OCI-LY3 (cell line): Measurements from ENCODE around the gene RUBCN.
A peak's percentile ranks its signal among the peaks of the same experiment; 100 is the strongest.
"Not testable (repeated sequence)": the region's sequence is repeated elsewhere in the genome, so short reads cannot be mapped to it uniquely, and the experiment has no call there.

Experiments
- H2AFZ ChIP-seq: fragments of 200-600, 300-600 bp; shearing (Covaris generic); 2 replicates; pipeline ENCODE4 v1.6.0; 2014; ENCODE audit warnings: antibody characterized with exemption, low read depth, low read length
- H3K27ac ChIP-seq: fragments of 200-600, 300-600 bp; sonication (generic); 2 replicates; pipeline ENCODE4 v1.5.1; 2014; ENCODE audit warnings: mild to moderate bottlenecking, low read length, moderate library complexity, mixed read lengths
- H3K27me3 ChIP-seq: fragments of 200-600, 300-600 bp; sonication (generic); 2 replicates; pipeline ENCODE4 v1.6.1; 2014; ENCODE audit warnings: low read depth, low read length, mixed read lengths
- H3K36me3 ChIP-seq: fragments of 200-600, 300-600 bp; sonication (generic); replicated peaks from 2 replicates; pipeline ENCODE3; 2014; ENCODE audit warnings: low read depth, low read length, mixed read lengths
- H3K4me1 ChIP-seq: fragments of 300-600, 200-600 bp; sonication (generic); 2 replicates; pipeline ENCODE4 v1.6.1; 2014; ENCODE audit warnings: low read length, mixed read lengths
- H3K4me2 ChIP-seq: fragments of 200-600, 300-600 bp; sonication (generic); 2 replicates; pipeline ENCODE4 v1.6.1; 2014; ENCODE audit warnings: low read length, mixed read lengths
- H3K4me3 ChIP-seq: fragments of 300-600, 200-600 bp; sonication (generic); 2 replicates; pipeline ENCODE4 v1.5.1; 2014; ENCODE audit warnings: antibody characterized with exemption, mild to moderate bottlenecking, low read length, moderate library complexity
- H3K79me2 ChIP-seq: fragments of 300-600, 200-600 bp; shearing (Covaris generic); 2 replicates; pipeline ENCODE4 v1.6.1; 2014; ENCODE audit warnings: mild to moderate bottlenecking, low read length, mixed read lengths
- H3K9ac ChIP-seq: fragments of 300-600, 200-600 bp; shearing (Covaris generic); 2 replicates; pipeline ENCODE4 v1.6.0; 2014; ENCODE audit warnings: mild to moderate bottlenecking, low read length, moderate library complexity
- H3K9me3 ChIP-seq: fragments of 200-600, 300-600 bp; shearing (Covaris generic); 2 replicates; pipeline ENCODE4 v1.6.1; 2014; ENCODE audit warnings: low read length, mixed read lengths; ENCODE audit not compliant: insufficient read depth
- H4K20me1 ChIP-seq: fragments of 200-600, 300-600 bp; sonication (generic); 2 replicates; pipeline ENCODE4 v1.6.1; 2016; ENCODE audit warnings: low read length, mixed read lengths; ENCODE audit not compliant: insufficient read depth
- CTCF ChIP-seq: fragments of 200-600, 300-600 bp; sonication (generic); IDR thresholded peaks from 2 replicates; pipeline ENCODE4 v1.5.1; 2014; ENCODE audit warnings: antibody characterized with exemption, low read length, low read depth
- EZH2phosphoT487 ChIP-seq: fragments of 200-600 bp; shearing (Covaris generic); IDR thresholded peaks from 2 replicates; pipeline ENCODE4 v1.6.1; 2018; ENCODE audit warnings: antibody characterized with exemption, mixed run types, low read depth

Gene RUBCN

GRCh38 chr3:197670361-197670760 lies 66.3 kb downstream of the RUBCN start:
- no peak overlapping the region for H3K27ac ChIP-seq
- H3K9me3 ChIP-seq, result peaks cover 9% of the 10 kb centered on the region; the same call in 1 of the 2 replicates
- no peaks in the 10 kb centered on the region for H3K4me1 ChIP-seq
- 0 out of 2 replicates have a peak, but pooled peaks cover 5% of the 10 kb centered on the region for H4K20me1 ChIP-seq
- H3K36me3 ChIP-seq, result peaks cover 32% of the 10 kb centered on the region
- TF ChIP-seq CTCF, result no peak
- no peaks in the 10 kb centered on the region for H3K79me2 ChIP-seq
- no peak overlapping the region for H3K4me3 ChIP-seq
- no peak overlapping the region for H2AFZ ChIP-seq
- H3K9ac ChIP-seq, result no peak overlapping the region
- H3K27me3 ChIP-seq, result no peaks in the 10 kb centered on the region
- H3K4me2 ChIP-seq, result no peak overlapping the region

GRCh38 chr3:197667968-197668367 lies 68.7 kb downstream of the RUBCN start:
- Histone ChIP-seq H3K4me1 (no peaks in the 10 kb centered on the region), H3K4me2 (no peak overlapping the region), H3K9me3 (no peaks in the 10 kb centered on the region), H3K27ac (no peak overlapping the region), H2AFZ (no peak overlapping the region), H4K20me1 (no peaks in the 10 kb centered on the region), H3K4me3 (no peak overlapping the region), H3K36me3 (peaks cover 9% of the 10 kb centered on the region), H3K27me3 (no peaks in the 10 kb centered on the region), H3K79me2 (no peaks in the 10 kb centered on the region), H3K9ac (no peak overlapping the region)
- TF ChIP-seq CTCF, result no peak
- no peak for TF ChIP-seq EZH2phosphoT487

GRCh38 chr3:197667293-197667692 lies 69.4 kb downstream of the RUBCN start:
- H3K27ac ChIP-seq, H3K9ac ChIP-seq, H3K9me3 ChIP-seq, H3K4me3 ChIP-seq, H3K79me2 ChIP-seq, H4K20me1 ChIP-seq, H3K4me1 ChIP-seq, H2AFZ ChIP-seq, H3K36me3 ChIP-seq, H3K27me3 ChIP-seq, H3K4me2 ChIP-seq: not testable (repeated sequence)

- not testable (repeated sequence) for H3K79me2 ChIP-seq, H3K27me3 ChIP-seq, H3K9ac ChIP-seq, H3K36me3 ChIP-seq, H3K4me1 ChIP-seq, H4K20me1 ChIP-seq, H3K4me2 ChIP-seq, H2AFZ ChIP-seq, H3K27ac ChIP-seq, H3K4me3 ChIP-seq, H3K9me3 ChIP-seq
Observed at GRCh38 chr3:197666221-197666842, 70.4 kb downstream of the RUBCN start.

- H3K27ac ChIP-seq, H3K4me3 ChIP-seq, H2AFZ ChIP-seq, H3K27me3 ChIP-seq, H3K36me3 ChIP-seq, H3K9ac ChIP-seq, H3K9me3 ChIP-seq, H3K79me2 ChIP-seq, H4K20me1 ChIP-seq, H3K4me1 ChIP-seq, H3K4me2 ChIP-seq: not testable (repeated sequence)
Observed at GRCh38 chr3:197665549-197665948, 71.2 kb downstream of the RUBCN start.

- H2AFZ ChIP-seq, H3K9ac ChIP-seq, H3K79me2 ChIP-seq, H3K4me1 ChIP-seq, H3K36me3 ChIP-seq, H3K27me3 ChIP-seq, H4K20me1 ChIP-seq, H3K9me3 ChIP-seq, H3K27ac ChIP-seq: not testable (repeated sequence)
- Histone ChIP-seq H3K4me3 (peak overlapping the region; percentile 57), H3K4me2 (peak overlapping the region; percentile 51; the same call in 1 of the 2 replicates)
Observed at GRCh38 chr3:197665142-197665491, 71.6 kb downstream of the RUBCN start.

- H3K79me2 ChIP-seq, H3K36me3 ChIP-seq, H3K27ac ChIP-seq, H3K4me1 ChIP-seq, H3K9me3 ChIP-seq, H2AFZ ChIP-seq, H3K9ac ChIP-seq, H3K27me3 ChIP-seq, H4K20me1 ChIP-seq: not testable (repeated sequence)
- H3K4me2 ChIP-seq, result peak overlapping the region; percentile 51
- peak overlapping the region; percentile 57 for H3K4me3 ChIP-seq
Observed at GRCh38 chr3:197664414-197665141, 72.1 kb downstream of the RUBCN start.
